Smooth muscle cell (in vitro differentiated cells): ENCODE measurements around the gene DDX24. TPM values are rescaled to one million over a fixed set of nuclear protein-coding genes. Genes with fewer than 3 reads are reported as not detected.

Source experiments
- DNase-seq: peaks from one replicate; lab custom pipeline; 2025; ENCODE audit not compliant: unreplicated experiment; lab: John Stamatoyannopoulos, UW
- H2AFZ ChIP-seq: fragments of 200-600 bp; sonication (generic); 2 replicates; pipeline ENCODE4 v1.6.0; 2016; ENCODE audit warnings: antibody characterized with exemption, low read depth, mild to moderate bottlenecking
- H3F3A ChIP-seq: fragments of 200-600 bp; sonication (generic); 2 replicates; pipeline ENCODE4 v1.6.0; 2017; ENCODE audit warnings: antibody characterized with exemption, low read depth
- H3K27ac ChIP-seq: fragments of 200-600 bp; sonication (generic); 2 replicates; pipeline ENCODE4 v1.5.1; 2016; ENCODE audit warnings: low read depth, mild to moderate bottlenecking
- H3K27me3 ChIP-seq: fragments of 200-600 bp; sonication (generic); 2 replicates; pipeline ENCODE4 v1.6.1; 2016; ENCODE audit warnings: low read depth, mild to moderate bottlenecking
- H3K36me3 ChIP-seq: fragments of 200-600 bp; sonication (generic); 2 replicates; pipeline ENCODE4 v1.5.1; 2016; ENCODE audit warnings: low read depth
- H3K4me1 ChIP-seq: fragments of 200-600 bp; sonication (generic); 2 replicates; pipeline ENCODE4 v1.5.1; 2016; ENCODE audit warnings: low read depth
- H3K4me2 ChIP-seq: fragments of 200-600 bp; sonication (generic); 2 replicates; pipeline ENCODE4 v1.6.0; 2016; ENCODE audit warnings: mild to moderate bottlenecking
- H3K4me3 ChIP-seq: fragments of 200-600 bp; sonication (generic); 2 replicates; pipeline ENCODE4 v1.5.1; 2016; ENCODE audit warnings: mild to moderate bottlenecking
- H3K79me2 ChIP-seq: fragments of 200-600 bp; sonication (generic); 2 replicates; pipeline ENCODE4 v1.6.0; 2016; ENCODE audit warnings: low read depth, mild to moderate bottlenecking
- H3K9ac ChIP-seq: fragments of 200-600 bp; sonication (generic); 2 replicates; pipeline ENCODE4 v1.6.0; 2016; ENCODE audit warnings: low read depth
- H3K9me3 ChIP-seq: fragments of 200-600 bp; sonication (generic); replicated peaks from 2 replicates; pipeline ENCODE4 v1.5.1; 2016; ENCODE audit warnings: low read depth
- H4K20me1 ChIP-seq: fragments of 200-600 bp; sonication (generic); 2 replicates; pipeline ENCODE4 v1.6.0; 2016; ENCODE audit warnings: low read depth
- WGBS: methylation state at CpG from one replicate; pipeline ENCODE4 v1.1.7; 2016; ENCODE audit warnings: low lambda C conversion rate; 5-methylcytosine and 5-hydroxymethylcytosine counted together
- polyA plus RNA-seq: library from polyadenylated mRNA; unstranded; fragments of >200 nt; fragmentation: Nextera tagmentation; extraction: Ambion mirVana; gene quantifications from 2 replicates; pipeline ENCODE4 v1.2.1, GENCODE V29; 2016
- total RNA-seq: library from RNA; depleted of rRNA; stranded (reverse); fragments of >200 nt; gene quantifications from 2 replicates; pipeline ENCODE4 v1.2.3, GENCODE V29; 2014
- TF ChIP-seq, protein P1 (sequence below): fragments of 200-600 bp; sonication (generic); IDR thresholded peaks from 2 replicates; pipeline ENCODE4 v1.5.1; 2017; ENCODE audit warnings: borderline replicate concordance, mild to moderate bottlenecking, antibody characterized with exemption; ENCODE audit not compliant: insufficient read depth, poor library complexity, severe bottlenecking

DDX24 gene
- total and polyA plus RNA-seq, 2 experiments from 2014 or later, result 117 to 118 TPM

DNA sequence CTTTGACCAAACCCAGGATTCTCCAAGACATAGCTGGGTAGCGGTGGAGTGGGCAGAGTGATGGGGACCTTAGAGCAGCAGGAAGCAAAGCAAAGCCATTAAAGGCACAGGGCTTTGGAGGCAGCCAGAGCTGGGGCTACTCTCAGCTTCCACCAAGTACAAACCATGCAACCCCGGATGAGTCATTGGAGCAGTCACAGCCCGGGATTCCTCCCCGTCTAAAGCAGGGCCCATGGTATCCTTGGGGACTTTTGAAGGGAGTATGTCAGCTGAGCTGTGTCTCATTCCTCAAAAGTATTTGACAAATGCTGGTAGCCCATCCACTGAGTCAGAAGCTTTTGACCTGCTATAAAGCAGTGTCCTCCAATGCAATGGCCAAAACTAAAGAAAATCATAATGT, 19.8 kb upstream of the DDX24 start:
- Histone ChIP-seq H3K4me3 (no peak overlapping the region), H3K36me3 (no peaks in the 10 kb centered on the region), H3K4me1 (no peaks in the 10 kb centered on the region), H3K79me2 (no peaks in the 10 kb centered on the region), H4K20me1 (peaks cover 5% of the 10 kb centered on the region), H3K27me3 (no peaks in the 10 kb centered on the region), H2AFZ (no peak overlapping the region), H3F3A (no peaks in the 10 kb centered on the region), H3K4me2 (peak overlapping the region; percentile 31), H3K9me3 (no peaks in the 10 kb centered on the region), H3K9ac (no peak overlapping the region), H3K27ac (peak overlapping the region; percentile 67)
- 14% methylated on average over 4 of the region's 4 CpGs for WGBS
- TF ChIP-seq, protein P1, sequence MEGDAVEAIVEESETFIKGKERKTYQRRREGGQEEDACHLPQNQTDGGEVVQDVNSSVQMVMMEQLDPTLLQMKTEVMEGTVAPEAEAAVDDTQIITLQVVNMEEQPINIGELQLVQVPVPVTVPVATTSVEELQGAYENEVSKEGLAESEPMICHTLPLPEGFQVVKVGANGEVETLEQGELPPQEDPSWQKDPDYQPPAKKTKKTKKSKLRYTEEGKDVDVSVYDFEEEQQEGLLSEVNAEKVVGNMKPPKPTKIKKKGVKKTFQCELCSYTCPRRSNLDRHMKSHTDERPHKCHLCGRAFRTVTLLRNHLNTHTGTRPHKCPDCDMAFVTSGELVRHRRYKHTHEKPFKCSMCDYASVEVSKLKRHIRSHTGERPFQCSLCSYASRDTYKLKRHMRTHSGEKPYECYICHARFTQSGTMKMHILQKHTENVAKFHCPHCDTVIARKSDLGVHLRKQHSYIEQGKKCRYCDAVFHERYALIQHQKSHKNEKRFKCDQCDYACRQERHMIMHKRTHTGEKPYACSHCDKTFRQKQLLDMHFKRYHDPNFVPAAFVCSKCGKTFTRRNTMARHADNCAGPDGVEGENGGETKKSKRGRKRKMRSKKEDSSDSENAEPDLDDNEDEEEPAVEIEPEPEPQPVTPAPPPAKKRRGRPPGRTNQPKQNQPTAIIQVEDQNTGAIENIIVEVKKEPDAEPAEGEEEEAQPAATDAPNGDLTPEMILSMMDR, result no peak
- peak; percentile 7 for DNase-seq

DNA sequence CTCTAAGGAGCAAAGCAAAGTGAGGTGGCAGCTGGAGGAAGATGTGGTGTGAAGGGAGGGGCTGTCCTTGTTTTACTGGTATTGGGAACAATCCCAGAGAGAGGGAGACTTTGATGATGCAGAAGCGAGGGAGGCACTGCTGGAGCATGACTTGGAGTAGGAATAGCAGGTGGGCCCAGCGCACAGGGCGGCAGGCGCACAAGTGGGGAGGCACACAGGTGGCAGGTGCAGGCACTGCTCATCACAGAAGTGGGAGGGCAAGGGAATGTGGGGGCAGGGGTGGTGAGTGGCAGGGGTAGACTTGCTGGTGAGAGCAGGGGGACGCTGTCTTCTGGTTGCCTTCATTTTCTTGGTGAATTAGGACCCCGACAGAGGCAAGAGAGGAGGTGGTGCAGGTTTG, 18.0 kb upstream of the DDX24 start:
- Histone ChIP-seq H3K27ac (no peak overlapping the region), H3K9me3 (no peaks in the 10 kb centered on the region), H3F3A (no peaks in the 10 kb centered on the region), H4K20me1 (peaks cover 5% of the 10 kb centered on the region), H3K27me3 (no peaks in the 10 kb centered on the region), H3K4me3 (no peak overlapping the region), H3K4me2 (no peak overlapping the region), H2AFZ (no peak overlapping the region), H3K36me3 (no peaks in the 10 kb centered on the region), H3K4me1 (no peaks in the 10 kb centered on the region), H3K9ac (no peak overlapping the region), H3K79me2 (no peaks in the 10 kb centered on the region)
- DNase-seq, result no peak
- WGBS, result 97% methylated on average over 6 of the region's 6 CpGs
- TF ChIP-seq, protein P1, result no peak

DNA sequence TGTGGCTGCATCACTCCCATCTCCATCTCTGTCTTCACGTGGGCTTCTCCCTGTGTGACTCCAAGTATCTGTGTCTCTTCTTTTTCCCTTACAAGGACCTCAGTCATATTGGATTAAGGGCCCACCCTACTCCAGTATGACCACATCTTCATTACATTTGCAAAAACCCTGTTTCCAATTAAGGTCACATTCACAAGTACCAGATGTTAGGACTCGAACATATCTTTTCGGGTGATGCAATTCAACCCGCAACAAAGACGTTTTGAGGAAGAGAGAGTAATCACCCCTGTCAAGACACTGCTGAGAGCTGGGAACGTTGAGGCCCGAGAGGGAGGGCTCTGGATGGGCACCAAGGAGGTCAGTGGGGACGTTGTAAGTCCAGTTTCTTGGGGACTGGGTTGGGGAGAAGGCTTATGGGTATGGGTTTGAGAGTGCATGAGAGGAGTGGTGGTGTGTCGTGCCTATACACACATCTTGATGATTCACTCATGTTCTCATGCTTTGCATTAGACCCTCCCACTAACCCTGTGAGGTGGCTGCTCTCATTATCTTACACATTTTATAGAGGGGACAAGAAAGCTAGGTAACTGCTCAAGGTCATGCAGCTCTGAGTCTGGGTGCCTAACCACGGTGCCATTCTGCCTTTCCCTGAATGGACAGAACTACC, 17.5 kb upstream of the DDX24 start:
- WGBS, result 63% methylated on average over 10 of the region's 10 CpGs
- no peaks in the 10 kb centered on the region for H3K4me1 ChIP-seq
- no peaks in the 10 kb centered on the region for H3K27me3 ChIP-seq
- DNase-seq, result no peak
- no peak overlapping the region for H3K4me3 ChIP-seq
- no peaks in the 10 kb centered on the region for H3K79me2 ChIP-seq
- TF ChIP-seq, protein P1, result no peak
- H3K9me3 ChIP-seq, result no peaks in the 10 kb centered on the region
- no peaks in the 10 kb centered on the region for H3K36me3 ChIP-seq
- H2AFZ ChIP-seq, result no peak overlapping the region
- no peak overlapping the region for H3K27ac ChIP-seq
- H3K4me2 ChIP-seq, result no peak overlapping the region
- no peak overlapping the region for H3K9ac ChIP-seq
- H4K20me1 ChIP-seq, result peaks cover 5% of the 10 kb centered on the region
- no peaks in the 10 kb centered on the region for H3F3A ChIP-seq

DNA sequence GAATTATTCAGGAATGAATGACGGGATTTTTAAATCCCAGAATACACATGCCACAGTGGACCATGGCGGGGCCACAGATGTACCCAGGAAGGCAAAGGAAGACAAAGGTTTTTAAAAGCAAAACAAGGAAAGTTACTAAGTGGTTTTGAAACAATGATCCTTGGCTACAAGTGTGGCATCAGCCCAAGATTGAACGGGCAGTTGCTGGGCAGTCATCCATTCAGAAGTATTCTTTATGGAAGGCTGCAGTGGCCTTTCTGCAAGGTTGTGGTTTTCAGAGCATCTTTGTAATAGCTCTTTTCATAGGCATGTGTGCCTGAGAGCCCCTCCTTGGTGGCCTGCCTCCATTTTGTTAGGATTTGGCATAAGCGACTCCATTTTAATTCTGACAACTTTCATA, 16.1 kb upstream of the DDX24 start:
- Histone ChIP-seq H3F3A (no peaks in the 10 kb centered on the region), H3K4me3 (no peak overlapping the region), H3K4me1 (no peaks in the 10 kb centered on the region), H3K9me3 (no peaks in the 10 kb centered on the region), H3K4me2 (no peak overlapping the region), H3K36me3 (no peaks in the 10 kb centered on the region), H3K9ac (no peak overlapping the region), H4K20me1 (peaks cover 5% of the 10 kb centered on the region), H2AFZ (no peak overlapping the region), H3K79me2 (no peaks in the 10 kb centered on the region), H3K27ac (no peak overlapping the region), H3K27me3 (no peaks in the 10 kb centered on the region)
- TF ChIP-seq, protein P1, result no peak
- 95% methylated on average over 4 of the region's 4 CpGs for WGBS
- no peak for DNase-seq
